Activated CD4-positive, alpha-beta T cell treated with anti-CD3 and anti-CD28 coated beads for 1 hour (primary cell): ENCODE data around the gene S100A12.
A peak's percentile ranks its signal among the peaks of the same experiment; 100 is the strongest.

Experiments used
- DNase-seq: peaks from one replicate; pipeline ENCODE4 v3.0.0-alpha.2; 2020

The S100A12 gene

GRCh38 chr1:153364766-153365666 lies 10.4 kb downstream of the S100A12 start:
- no peak for DNase-seq

- DNase-seq: no peak
Observed at GRCh38 chr1:153364156-153364555, 11.3 kb downstream of the S100A12 start.

- no peak for DNase-seq
Observed at GRCh38 chr1:153363641-153364040, 11.8 kb downstream of the S100A12 start.

GRCh38 chr1:153362187-153362775 lies 13.1 kb downstream of the S100A12 start:
- DNase-seq: no peak

- no peak for DNase-seq
Observed at GRCh38 chr1:153361480-153362109, 13.8 kb downstream of the S100A12 start.

GRCh38 chr1:153360592-153361479 lies 14.6 kb downstream of the S100A12 start:
- DNase-seq: no peak

GRCh38 chr1:153360190-153360589 lies 15.2 kb downstream of the S100A12 start:
- DNase-seq: no peak

- no peak for DNase-seq
Observed at GRCh38 chr1:153359241-153359640, 16.2 kb downstream of the S100A12 start.

- DNase-seq: no peak
Observed at GRCh38 chr1:153358691-153358975, 16.8 kb downstream of the S100A12 start.

GRCh38 chr1:153357853-153358690 lies 17.3 kb downstream of the S100A12 start, which contains the start of gene S100A9:
S100A9 (plus strand) TSS chr1:153357854; CDS start chr1:153358284, 430 bp downstream.
- DNase-seq: no peak

GRCh38 chr1:153357076-153357852 lies 18.2 kb downstream of the S100A12 start:
- DNase-seq: no peak

- no peak for DNase-seq
Observed at GRCh38 chr1:153356392-153357075, 18.9 kb downstream of the S100A12 start.

GRCh38 chr1:153355445-153356071 lies 19.9 kb downstream of the S100A12 start:
- no peak for DNase-seq

GRCh38 chr1:153354515-153355193 lies 20.8 kb downstream of the S100A12 start:
- DNase-seq: no peak

- no peak for DNase-seq
Observed at GRCh38 chr1:153353226-153353947, 22.0 kb downstream of the S100A12 start.

GRCh38 chr1:153352523-153352922 lies 22.9 kb downstream of the S100A12 start:
- peak; percentile 41 for DNase-seq

- no peak for DNase-seq
Observed at GRCh38 chr1:153350321-153350957, 25.0 kb downstream of the S100A12 start.
